Brain microvascular endothelial cell (primary cell): ENCODE data around the gene PRMT7.

Experiments
- DNase-seq: peaks from one replicate; pipeline ENCODE4 v3.0.0-alpha.2; 2020
- H3K27ac ChIP-seq: fragments of 250-450 bp; sonication (Bioruptor Pico); 2 replicates; pipeline ENCODE4 v1.5.1; 2020; ENCODE audit warnings: mild to moderate bottlenecking, moderate library complexity
- H3K27me3 ChIP-seq: fragments of 250-450 bp; sonication (Bioruptor Pico); replicated peaks from 2 replicates; pipeline ENCODE4 v1.5.1; 2020; ENCODE audit warnings: mild to moderate bottlenecking
- H3K36me3 ChIP-seq: fragments of 250-450 bp; sonication (Bioruptor Pico); replicated peaks from 2 replicates; pipeline ENCODE4 v1.5.1; 2020; ENCODE audit warnings: mild to moderate bottlenecking
- H3K4me3 ChIP-seq: 2 replicates; pipeline ENCODE4 v1.5.1; 2011; ENCODE audit warnings: low read depth, mild to moderate bottlenecking, control low read depth, low read length, moderate library complexity
- CTCF ChIP-seq: IDR thresholded peaks from 2 replicates; pipeline ENCODE4 v1.5.1; 2011; ENCODE audit warnings: low read depth, mild to moderate bottlenecking, moderate library complexity, low read length, control low read depth, inconsistent platforms; ENCODE audit errors: missing control alignments
- in situ Hi-C: cut with HindIII; loops from 2 replicates; pipeline ENCODE4 v1.10.0; 2017; ENCODE audit warnings: low sequenced_read_pairs, low pct_ligation_motif_present

The PRMT7 gene

DNA sequence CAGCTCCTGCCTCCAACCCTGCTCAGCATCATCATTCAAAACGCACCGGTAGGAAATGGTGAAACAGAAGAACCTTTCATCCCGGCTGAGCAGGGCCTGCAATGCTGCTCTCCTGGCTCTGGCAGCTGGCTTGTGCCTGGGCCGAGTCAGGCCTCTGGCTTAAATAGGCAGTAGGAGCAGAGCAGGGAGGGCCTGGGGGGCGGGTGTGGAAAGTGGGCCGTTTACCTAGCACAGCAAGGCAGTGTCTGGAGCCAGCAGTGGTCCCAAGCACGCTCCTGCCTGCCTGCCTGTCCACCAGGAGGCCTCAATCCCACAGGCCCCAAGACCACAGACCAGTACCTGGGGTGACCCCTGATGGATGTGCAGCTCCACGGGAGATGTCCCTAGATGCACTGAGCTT is 78.2 kb downstream of the PRMT7 start:
- H3K36me3 ChIP-seq, result no peaks in the 10 kb centered on the region

GRCh38 chr16:68389750-68390371 is 79.0 kb downstream of the PRMT7 start:
- TF ChIP-seq CTCF, result no peak
- Histone ChIP-seq H3K27me3 (no peaks in the 10 kb centered on the region), H3K27ac (no peak overlapping the region), H3K36me3 (no peaks in the 10 kb centered on the region), H3K4me3 (no peak overlapping the region)
- no peak for DNase-seq
- in situ Hi-C loops, result no loop called here

More for the DNA sequence above, 78.2 kb downstream of the PRMT7 start:
- in situ Hi-C loops, result no loop called here
- H3K27me3 ChIP-seq, result no peaks in the 10 kb centered on the region
- no peak for DNase-seq
- no peak overlapping the region for H3K27ac ChIP-seq
- no peak overlapping the region for H3K4me3 ChIP-seq
- TF ChIP-seq CTCF, result no peak

GRCh38 chr16:68393333-68393732 is 82.5 kb downstream of the PRMT7 start:
- in situ Hi-C loops, result no loop called here
- TF ChIP-seq CTCF, result no peak
- DNase-seq, result no peak
- Histone ChIP-seq H3K27me3 (no peaks in the 10 kb centered on the region), H3K36me3 (no peaks in the 10 kb centered on the region), H3K27ac (no peak overlapping the region), H3K4me3 (no peak overlapping the region)

DNA sequence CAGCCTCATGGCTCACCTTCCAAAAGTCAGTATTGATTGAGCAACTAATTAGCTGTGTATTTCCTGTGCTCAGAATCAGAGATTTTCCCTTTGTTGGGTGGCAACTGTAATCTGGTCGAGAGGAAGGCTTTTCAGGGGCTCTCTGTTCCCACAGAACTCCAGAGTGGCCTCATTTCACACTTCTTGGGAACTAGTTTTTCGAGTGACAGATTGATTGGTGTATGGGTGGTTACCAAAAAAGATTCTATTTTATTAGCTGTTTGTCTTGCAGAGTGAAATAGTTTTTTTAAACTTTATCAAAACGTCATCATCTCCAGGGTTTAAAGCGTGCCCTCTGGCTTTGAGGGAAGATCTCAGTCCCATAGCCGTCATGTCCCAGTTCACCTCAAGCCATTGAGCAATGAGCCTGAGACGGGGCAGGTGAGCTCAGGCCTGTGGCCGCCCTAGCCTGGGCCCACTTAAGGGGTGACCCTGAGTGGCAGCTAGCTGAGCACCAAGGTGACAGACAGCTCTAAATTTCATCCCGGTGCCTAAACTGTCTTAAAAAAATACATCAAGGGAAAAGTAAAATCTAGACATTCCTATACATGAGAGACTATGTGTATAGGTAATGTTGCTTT is 84.5 kb downstream of the PRMT7 start:
- no peaks in the 10 kb centered on the region for H3K36me3 ChIP-seq
- DNase-seq, result no peak
- TF ChIP-seq CTCF, result no peak
- no peak overlapping the region for H3K4me3 ChIP-seq
- in situ Hi-C loops, result no loop called here
- H3K27ac ChIP-seq, result no peak overlapping the region
- H3K27me3 ChIP-seq, result no peaks in the 10 kb centered on the region

DNA sequence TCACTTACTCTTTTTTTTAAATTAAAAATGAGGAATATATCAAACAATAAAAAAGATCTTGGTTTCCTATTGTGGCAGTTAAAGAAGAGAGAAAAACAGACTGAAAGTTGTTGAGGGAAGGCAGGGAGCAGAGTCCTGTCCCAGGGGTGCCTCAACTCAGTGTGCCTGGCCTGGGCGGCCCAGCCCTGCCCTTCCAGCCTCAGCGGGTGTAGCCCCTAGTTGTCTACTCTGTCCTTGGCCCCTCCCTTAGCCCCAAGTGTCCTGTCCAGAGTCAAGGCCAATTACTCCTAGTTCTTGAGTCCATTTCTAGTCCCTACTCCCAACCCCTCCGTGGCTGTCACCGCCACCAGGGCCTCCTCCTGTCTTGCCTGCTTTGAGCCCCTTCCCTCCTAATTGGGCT is 85.0 kb downstream of the PRMT7 start:
- in situ Hi-C loops, result no loop called here
- no peak overlapping the region for H3K27ac ChIP-seq
- H3K4me3 ChIP-seq, result no peak overlapping the region

More for the DNA sequence above, 85.0 kb downstream of the PRMT7 start:
- no peak for TF ChIP-seq CTCF
- no peaks in the 10 kb centered on the region for H3K36me3 ChIP-seq
- no peak for DNase-seq
- H3K27me3 ChIP-seq, result no peaks in the 10 kb centered on the region
